ENCODE measurements around the gene C2orf15. TPM values are rescaled to one million over a fixed set of nuclear protein-coding genes. Genes with fewer than 3 reads are reported as not detected.
"Not testable (repeated sequence)": the region's sequence is repeated elsewhere in the genome, so short reads cannot be mapped to it uniquely, and the experiment has no call there.

The C2orf15 gene
- total RNA-seq, 6 donors from 2014 or later = 0.33 to 3.0 (median 1.5) TPM; not detected in 1

GRCh38 chr2:99188357-99188756, 46.9 kb downstream of the C2orf15 start:
- no peaks in the 10 kb centered on the region for H3K9me3 ChIP-seq
- peaks cover 0 to 49% (median 24%) of the 10 kb centered on the region in 4 donors for H3K36me3 ChIP-seq
- ATAC-seq (ENCODE audit: low FRiP score in 2 of 2) (no peak), DNase-seq (no peak)
- H3K4me1 ChIP-seq = peaks cover 0 to under 1% (median 0%) of the 10 kb centered on the region in 4 donors
- no peak overlapping the region for H3K27ac ChIP-seq
- H3K27me3 ChIP-seq = no peaks in the 10 kb centered on the region
- no peak overlapping the region for H3K4me3 ChIP-seq
- 95 to 97% methylated on average over 3 of the region's 3 CpGs for WGBS, 2 donors
- TF ChIP-seq EP300 (IDR thresholded peaks at IDR 0.05) (no peak), POLR2AphosphoS5 (IDR thresholded peaks at IDR 0.05) (no peak)
- TF ChIP-seq, protein P1, sequence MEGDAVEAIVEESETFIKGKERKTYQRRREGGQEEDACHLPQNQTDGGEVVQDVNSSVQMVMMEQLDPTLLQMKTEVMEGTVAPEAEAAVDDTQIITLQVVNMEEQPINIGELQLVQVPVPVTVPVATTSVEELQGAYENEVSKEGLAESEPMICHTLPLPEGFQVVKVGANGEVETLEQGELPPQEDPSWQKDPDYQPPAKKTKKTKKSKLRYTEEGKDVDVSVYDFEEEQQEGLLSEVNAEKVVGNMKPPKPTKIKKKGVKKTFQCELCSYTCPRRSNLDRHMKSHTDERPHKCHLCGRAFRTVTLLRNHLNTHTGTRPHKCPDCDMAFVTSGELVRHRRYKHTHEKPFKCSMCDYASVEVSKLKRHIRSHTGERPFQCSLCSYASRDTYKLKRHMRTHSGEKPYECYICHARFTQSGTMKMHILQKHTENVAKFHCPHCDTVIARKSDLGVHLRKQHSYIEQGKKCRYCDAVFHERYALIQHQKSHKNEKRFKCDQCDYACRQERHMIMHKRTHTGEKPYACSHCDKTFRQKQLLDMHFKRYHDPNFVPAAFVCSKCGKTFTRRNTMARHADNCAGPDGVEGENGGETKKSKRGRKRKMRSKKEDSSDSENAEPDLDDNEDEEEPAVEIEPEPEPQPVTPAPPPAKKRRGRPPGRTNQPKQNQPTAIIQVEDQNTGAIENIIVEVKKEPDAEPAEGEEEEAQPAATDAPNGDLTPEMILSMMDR (IDR thresholded peaks at IDR 0.05) = no peak

- TF ChIP-seq EP300 (IDR thresholded peaks at IDR 0.05) (no peak), POLR2AphosphoS5 (IDR thresholded peaks at IDR 0.05) (no peak), POLR2A (IDR thresholded peaks at IDR 0.05) (no peak)
- TF ChIP-seq, protein P1 (IDR thresholded peaks at IDR 0.05) = no peak
- WGBS, 2 donors = 79 to 92% methylated on average over 1 of the region's 1 CpG
- Histone ChIP-seq H3K9me3 (no peaks in the 10 kb centered on the region), H3K4me3 (no peak overlapping the region), H3K4me1 (no peaks in the 10 kb centered on the region), H3K27me3 (no peaks in the 10 kb centered on the region), H3K36me3 (peaks cover 7 to 70% (median 30%) of the 10 kb centered on the region in 4 donors), H3K27ac (no peak overlapping the region)
- DNase-seq = no peak
- ATAC-seq (ENCODE audit: low FRiP score in 2 of 2) = no peak
These were observed 49.0 kb downstream of the C2orf15 start for GRCh38 chr2:99190548-99190947.

GRCh38 chr2:99192364-99192763, 50.9 kb downstream of the C2orf15 start:
- WGBS, 2 donors = 98% methylated on average over 4 of the region's 4 CpGs
- H3K9me3 ChIP-seq; ATAC-seq (ENCODE audit: low FRiP score in 2 of 2); H3K27me3 ChIP-seq; H3K4me3 ChIP-seq; H3K27ac ChIP-seq; DNase-seq; H3K4me1 ChIP-seq: not testable (repeated sequence)
- H3K36me3 ChIP-seq = peaks cover 17 to 80% (median 48%) of the 10 kb centered on the region in 4 donors

GRCh38 chr2:99198103-99198841, 56.8 kb downstream of the C2orf15 start:
- DNase-seq (peak in 1 of 2 donors; percentile 55), ATAC-seq (ENCODE audit: low FRiP score in 2 of 2) (no peak)
- WGBS, 2 donors = 68 to 82% methylated on average over 6 of the region's 6 CpGs
- H3K36me3 ChIP-seq = peaks cover 17 to 54% (median 26%) of the 10 kb centered on the region in 4 donors
- peak overlapping the region in 1 of 4 donors; percentile 10 for H3K27ac ChIP-seq
- H3K4me3 ChIP-seq = no peak overlapping the region
- TF ChIP-seq, protein P1 (IDR thresholded peaks at IDR 0.05) = no peak
- no peak for TF ChIP-seq POLR2A (IDR thresholded peaks at IDR 0.05)
- no peaks in the 10 kb centered on the region for H3K9me3 ChIP-seq
- H3K27me3 ChIP-seq = no peaks in the 10 kb centered on the region
- peaks cover 0 to 5% (median 2%) of the 10 kb centered on the region in 4 donors for H3K4me1 ChIP-seq

DNA sequence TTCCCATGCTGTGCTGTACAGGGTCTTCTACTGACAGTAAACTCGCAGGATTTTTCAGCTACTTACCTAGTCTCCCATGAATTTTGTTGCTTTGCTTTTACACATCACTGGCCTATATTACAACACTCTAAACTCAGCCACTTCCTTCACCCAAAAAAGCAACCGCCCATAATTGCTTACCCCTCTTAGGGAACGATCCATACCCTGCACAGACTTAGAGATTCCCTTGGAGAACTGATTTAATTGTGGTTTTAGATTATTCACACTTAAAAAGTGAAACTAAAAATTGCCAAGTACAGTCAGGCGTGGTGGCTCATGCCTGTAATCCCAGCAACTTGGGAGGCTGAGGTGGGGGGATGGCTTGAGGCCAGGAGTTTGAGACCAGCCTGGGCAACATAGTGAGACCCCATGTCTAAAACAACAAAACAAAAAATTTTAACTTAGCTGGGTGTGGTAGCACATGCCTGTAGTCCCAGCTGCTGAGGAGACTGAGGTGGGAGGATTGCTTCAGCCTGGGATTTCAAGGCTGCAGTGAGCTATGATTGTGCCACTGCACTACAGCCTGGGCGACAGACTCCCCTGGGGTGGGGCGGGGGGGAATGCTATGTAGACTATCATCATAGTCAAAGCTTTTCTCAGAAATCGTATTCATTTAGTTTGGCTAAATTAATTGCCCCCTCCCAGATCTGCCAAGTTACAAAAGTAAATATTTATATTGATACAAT, 58.7 kb downstream of the C2orf15 start:
- Histone ChIP-seq H3K4me1 (peaks cover 0 to 5% (median 2%) of the 10 kb centered on the region in 4 donors), H3K27ac (no peak overlapping the region), H3K9me3 (peaks cover 0 to under 1% (median 0%) of the 10 kb centered on the region in 4 donors), H3K36me3 (peaks cover 12 to 36% (median 23%) of the 10 kb centered on the region in 4 donors), H3K27me3 (no peaks in the 10 kb centered on the region), H3K4me3 (no peak overlapping the region)
- no peak for ATAC-seq (ENCODE audit: low FRiP score in 2 of 2)
- WGBS, 2 donors = 76 to 83% methylated on average over 7 of the region's 7 CpGs
- TF ChIP-seq, protein P1 (IDR thresholded peaks at IDR 0.05) = no peak
- TF ChIP-seq POLR2AphosphoS5 (IDR thresholded peaks at IDR 0.05) = no peak
- no peak for TF ChIP-seq EP300 (IDR thresholded peaks at IDR 0.05)
- TF ChIP-seq POLR2A (IDR thresholded peaks at IDR 0.05) = no peak
- no peak for DNase-seq

Measured in upper lobe of left lung (tissue), 6 donors.